ENCODE measurements around the gene SETBP1.

DNA sequence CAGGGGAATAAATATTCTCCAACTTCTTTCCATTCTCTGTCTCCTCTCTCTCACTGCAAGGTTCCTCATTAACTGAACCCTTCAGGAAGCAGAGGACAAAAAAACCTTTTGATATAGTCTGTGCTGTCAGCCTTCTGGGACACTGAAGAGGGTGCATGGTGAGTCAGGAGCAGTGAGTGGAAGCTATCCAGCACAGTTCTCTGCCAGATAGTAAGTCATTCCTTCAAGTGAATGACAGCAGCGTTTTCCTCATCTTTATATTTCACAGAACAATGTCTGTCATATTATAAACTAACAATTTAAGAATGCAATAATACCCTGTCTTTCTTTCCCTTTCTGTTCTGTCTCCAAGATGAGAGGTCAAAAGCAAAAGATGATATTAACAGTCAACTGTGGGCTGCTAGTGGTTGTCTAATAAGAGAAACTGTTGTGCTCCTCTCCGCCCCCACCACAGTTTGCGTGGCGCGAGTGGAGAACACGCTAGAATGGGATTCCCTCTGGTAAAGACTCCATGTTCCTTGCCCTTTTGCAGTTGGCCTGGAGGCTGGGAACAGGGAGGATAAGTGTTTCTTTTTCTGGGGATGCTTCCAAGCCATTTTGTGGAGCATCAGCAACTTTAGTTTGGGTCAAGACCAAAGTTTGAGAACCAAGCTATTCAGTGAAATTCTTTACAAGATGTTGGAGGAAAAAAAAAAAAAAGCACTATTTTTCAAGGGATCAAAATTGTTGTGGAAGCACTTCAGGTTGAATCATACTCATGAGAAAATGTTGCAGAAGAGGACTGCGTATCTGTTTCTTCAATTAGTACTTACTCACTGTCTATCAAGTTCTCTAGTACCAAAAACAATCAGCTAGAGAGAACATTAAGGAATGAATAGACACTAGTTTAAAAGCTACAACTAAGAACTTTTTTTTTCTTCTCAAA lies 430.2 kb downstream of the SETBP1 start:
- TF ChIP-seq, protein P1, sequence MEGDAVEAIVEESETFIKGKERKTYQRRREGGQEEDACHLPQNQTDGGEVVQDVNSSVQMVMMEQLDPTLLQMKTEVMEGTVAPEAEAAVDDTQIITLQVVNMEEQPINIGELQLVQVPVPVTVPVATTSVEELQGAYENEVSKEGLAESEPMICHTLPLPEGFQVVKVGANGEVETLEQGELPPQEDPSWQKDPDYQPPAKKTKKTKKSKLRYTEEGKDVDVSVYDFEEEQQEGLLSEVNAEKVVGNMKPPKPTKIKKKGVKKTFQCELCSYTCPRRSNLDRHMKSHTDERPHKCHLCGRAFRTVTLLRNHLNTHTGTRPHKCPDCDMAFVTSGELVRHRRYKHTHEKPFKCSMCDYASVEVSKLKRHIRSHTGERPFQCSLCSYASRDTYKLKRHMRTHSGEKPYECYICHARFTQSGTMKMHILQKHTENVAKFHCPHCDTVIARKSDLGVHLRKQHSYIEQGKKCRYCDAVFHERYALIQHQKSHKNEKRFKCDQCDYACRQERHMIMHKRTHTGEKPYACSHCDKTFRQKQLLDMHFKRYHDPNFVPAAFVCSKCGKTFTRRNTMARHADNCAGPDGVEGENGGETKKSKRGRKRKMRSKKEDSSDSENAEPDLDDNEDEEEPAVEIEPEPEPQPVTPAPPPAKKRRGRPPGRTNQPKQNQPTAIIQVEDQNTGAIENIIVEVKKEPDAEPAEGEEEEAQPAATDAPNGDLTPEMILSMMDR (IDR thresholded peaks at IDR 0.05; ENCODE audit: insufficient read depth, low read depth, low read length), result no peak
- no peak for TF ChIP-seq EZH2 (IDR thresholded peaks at IDR 0.05; ENCODE audit: insufficient read depth, low read length)

All from astrocyte (in vitro differentiated cells and primary cell).